ENCODE results near the gene TIGIT.

Gene TIGIT

GRCh38 chr3:114295946-114296345 is 2.1 kb downstream of the TIGIT start:
- no peak for DNase-seq
- 100% methylated on average over 2 of the region's 2 CpGs for WGBS (ENCODE audit: insufficient coverage)
- CTCF ChIA-PET = no interaction called here
- Histone ChIP-seq H3K4me3 (ENCODE audit: control insufficient read depth in 1 of 7, extremely low read depth in 1 of 7, insufficient read depth in 4 of 7, low read depth in 2 of 7, low read length in 6 of 7) (no peak overlapping the region), H3K36me3 (ENCODE audit: control insufficient read depth in 4 of 4, insufficient read depth in 4 of 4, low read length in 3 of 4) (no peaks in the 10 kb centered on the region), H3K4me1 (ENCODE audit: control extremely low read depth in 1 of 4, control insufficient read depth in 4 of 4, insufficient read depth in 4 of 4, low read length in 3 of 4) (peaks cover 0 to 7% (median 2%) of the 10 kb centered on the region in 4 experiments), H3K27ac (ENCODE audit: insufficient read depth in 1 of 2, low read depth in 1 of 2, low read length in 2 of 2, poor library complexity in 1 of 2, severe bottlenecking in 2 of 2) (no peak overlapping the region), H3K27me3 (replicated peaks in 2 of 5; ENCODE audit: control insufficient read depth in 4 of 5, insufficient read depth in 5 of 5, low read length in 4 of 5) (peaks cover 0 to 2% (median 0%) of the 10 kb centered on the region in 5 experiments), H3K9me3 (ENCODE audit: control extremely low read depth in 1 of 5, control insufficient read depth in 4 of 5, insufficient read depth in 2 of 5, low read depth in 1 of 5, low read length in 4 of 5) (peaks cover 0 to 2% (median 0%) of the 10 kb centered on the region in 5 experiments)
- POLR2A ChIA-PET = no interaction called here

- ChIA-PET POLR2A (no interaction called here), CTCF (interaction anchor here (1.0 to 1.4 kb wide), 3 partner anchors 9 to 146 kb away, joined by 3 to 6 read pairs (median 3); no protein-coding TSS in a partner anchor)
- WGBS (ENCODE audit: insufficient coverage) = 81% methylated on average over 13 of the region's 13 CpGs
- no peak overlapping the region for H3K4me3 ChIP-seq (ENCODE audit: control insufficient read depth in 1 of 7, extremely low read depth in 1 of 7, insufficient read depth in 4 of 7, low read depth in 2 of 7, low read length in 6 of 7)
- no peaks in the 10 kb centered on the region for H3K4me1 ChIP-seq (ENCODE audit: control extremely low read depth in 1 of 4, control insufficient read depth in 4 of 4, insufficient read depth in 4 of 4, low read length in 3 of 4)
- H3K9me3 ChIP-seq (ENCODE audit: control extremely low read depth in 1 of 5, control insufficient read depth in 4 of 5, insufficient read depth in 2 of 5, low read depth in 1 of 5, low read length in 4 of 5) = peaks cover 0 to 2% (median 0%) of the 10 kb centered on the region in 5 experiments
- no peaks in the 10 kb centered on the region for H3K36me3 ChIP-seq (ENCODE audit: control insufficient read depth in 4 of 4, insufficient read depth in 4 of 4, low read length in 3 of 4)
- no peak overlapping the region for H3K27ac ChIP-seq (ENCODE audit: insufficient read depth in 1 of 2, low read depth in 1 of 2, low read length in 2 of 2, poor library complexity in 1 of 2, severe bottlenecking in 2 of 2)
- peak in 2 of 3 donors; percentile 19 to 28 for DNase-seq
- peaks cover 0 to 5% (median 1%) of the 10 kb centered on the region in 5 experiments for H3K27me3 ChIP-seq (replicated peaks in 2 of 5; ENCODE audit: control insufficient read depth in 4 of 5, insufficient read depth in 5 of 5, low read length in 4 of 5)
Measured at GRCh38 chr3:114299421-114299820, 5.6 kb downstream of the TIGIT start.

- Histone ChIP-seq H3K4me3 (ENCODE audit: control insufficient read depth in 1 of 7, extremely low read depth in 1 of 7, insufficient read depth in 4 of 7, low read depth in 2 of 7, low read length in 6 of 7) (no peak overlapping the region), H3K27ac (ENCODE audit: insufficient read depth in 1 of 2, low read depth in 1 of 2, low read length in 2 of 2, poor library complexity in 1 of 2, severe bottlenecking in 2 of 2) (no peak overlapping the region)
- WGBS (ENCODE audit: insufficient coverage) = no CpG with 5 or more reads among the region's 5 CpGs
Measured at GRCh38 chr3:114299941-114300624, 6.3 kb downstream of the TIGIT start.

GRCh38 chr3:114307222-114307830 is 13.5 kb downstream of the TIGIT start:
- no peak for DNase-seq

More at GRCh38 chr3:114299941-114300624, 6.3 kb downstream of the TIGIT start:
- H3K36me3 ChIP-seq (ENCODE audit: control insufficient read depth in 4 of 4, insufficient read depth in 4 of 4, low read length in 3 of 4) = no peaks in the 10 kb centered on the region
- ChIA-PET POLR2A (no interaction called here), CTCF (interaction anchor here (0.6 to 1.4 kb wide), 5 partner anchors 9 to 147 kb away, joined by 3 to 6 read pairs (median 3); no protein-coding TSS in a partner anchor)
- DNase-seq = no peak
- H3K4me1 ChIP-seq (ENCODE audit: control extremely low read depth in 1 of 4, control insufficient read depth in 4 of 4, insufficient read depth in 4 of 4, low read length in 3 of 4) = no peaks in the 10 kb centered on the region
- peaks cover 0 to 2% (median 0%) of the 10 kb centered on the region in 5 experiments for H3K9me3 ChIP-seq (ENCODE audit: control extremely low read depth in 1 of 5, control insufficient read depth in 4 of 5, insufficient read depth in 2 of 5, low read depth in 1 of 5, low read length in 4 of 5)
- peaks cover 0 to 5% (median 1%) of the 10 kb centered on the region in 5 experiments for H3K27me3 ChIP-seq (replicated peaks in 2 of 5; ENCODE audit: control insufficient read depth in 4 of 5, insufficient read depth in 5 of 5, low read length in 4 of 5)

GRCh38 chr3:114307832-114308231 is 14.0 kb downstream of the TIGIT start:
- H3K4me1 ChIP-seq (ENCODE audit: control extremely low read depth in 1 of 4, control insufficient read depth in 4 of 4, insufficient read depth in 4 of 4, low read length in 3 of 4) = no peaks in the 10 kb centered on the region
- no peaks in the 10 kb centered on the region for H3K27me3 ChIP-seq (replicated peaks in 2 of 5; ENCODE audit: control insufficient read depth in 4 of 5, insufficient read depth in 5 of 5, low read length in 4 of 5)
- WGBS (ENCODE audit: insufficient coverage) = 100% methylated on average over 2 of the region's 3 CpGs
- H3K4me3 ChIP-seq (ENCODE audit: control insufficient read depth in 1 of 7, extremely low read depth in 1 of 7, insufficient read depth in 4 of 7, low read depth in 2 of 7, low read length in 6 of 7) = no peak overlapping the region
- H3K27ac ChIP-seq (ENCODE audit: insufficient read depth in 1 of 2, low read depth in 1 of 2, low read length in 2 of 2, poor library complexity in 1 of 2, severe bottlenecking in 2 of 2) = no peak overlapping the region
- H3K9me3 ChIP-seq (ENCODE audit: control extremely low read depth in 1 of 5, control insufficient read depth in 4 of 5, insufficient read depth in 2 of 5, low read depth in 1 of 5, low read length in 4 of 5) = no peaks in the 10 kb centered on the region
- ChIA-PET CTCF (interaction anchor here (1.0 kb wide), 1 partner anchor 11 kb away, joined by 5 read pairs; no protein-coding TSS in a partner anchor), POLR2A (no interaction called here)
- no peaks in the 10 kb centered on the region for H3K36me3 ChIP-seq (ENCODE audit: control insufficient read depth in 4 of 4, insufficient read depth in 4 of 4, low read length in 3 of 4)
- no peak for DNase-seq

More at GRCh38 chr3:114307222-114307830, 13.5 kb downstream of the TIGIT start:
- H3K9me3 ChIP-seq (ENCODE audit: control extremely low read depth in 1 of 5, control insufficient read depth in 4 of 5, insufficient read depth in 2 of 5, low read depth in 1 of 5, low read length in 4 of 5) = no peaks in the 10 kb centered on the region
- H3K27me3 ChIP-seq (replicated peaks in 2 of 5; ENCODE audit: control insufficient read depth in 4 of 5, insufficient read depth in 5 of 5, low read length in 4 of 5) = peaks cover 0 to under 1% (median 0%) of the 10 kb centered on the region in 5 experiments
- H3K27ac ChIP-seq (ENCODE audit: insufficient read depth in 1 of 2, low read depth in 1 of 2, low read length in 2 of 2, poor library complexity in 1 of 2, severe bottlenecking in 2 of 2) = no peak overlapping the region
- H3K4me3 ChIP-seq (ENCODE audit: control insufficient read depth in 1 of 7, extremely low read depth in 1 of 7, insufficient read depth in 4 of 7, low read depth in 2 of 7, low read length in 6 of 7) = no peak overlapping the region
- no peaks in the 10 kb centered on the region for H3K4me1 ChIP-seq (ENCODE audit: control extremely low read depth in 1 of 4, control insufficient read depth in 4 of 4, insufficient read depth in 4 of 4, low read length in 3 of 4)
- WGBS (ENCODE audit: insufficient coverage) = 94% methylated on average over 6 of the region's 8 CpGs
- ChIA-PET POLR2A (no interaction called here), CTCF (interaction anchor here (1.0 kb wide), 1 partner anchor 10 kb away, joined by 5 read pairs; no protein-coding TSS in a partner anchor)
- no peaks in the 10 kb centered on the region for H3K36me3 ChIP-seq (ENCODE audit: control insufficient read depth in 4 of 4, insufficient read depth in 4 of 4, low read length in 3 of 4)

GRCh38 chr3:114308377-114308776 is 14.5 kb downstream of the TIGIT start:
- H3K4me1 ChIP-seq (ENCODE audit: control extremely low read depth in 1 of 4, control insufficient read depth in 4 of 4, insufficient read depth in 4 of 4, low read length in 3 of 4) = no peaks in the 10 kb centered on the region
- no peak overlapping the region for H3K4me3 ChIP-seq (ENCODE audit: control insufficient read depth in 1 of 7, extremely low read depth in 1 of 7, insufficient read depth in 4 of 7, low read depth in 2 of 7, low read length in 6 of 7)
- no peaks in the 10 kb centered on the region for H3K27me3 ChIP-seq (replicated peaks in 2 of 5; ENCODE audit: control insufficient read depth in 4 of 5, insufficient read depth in 5 of 5, low read length in 4 of 5)
- DNase-seq = no peak
- WGBS (ENCODE audit: insufficient coverage) = 100% methylated on average over 1 of the region's 2 CpGs
- H3K9me3 ChIP-seq (ENCODE audit: control extremely low read depth in 1 of 5, control insufficient read depth in 4 of 5, insufficient read depth in 2 of 5, low read depth in 1 of 5, low read length in 4 of 5) = no peaks in the 10 kb centered on the region
- POLR2A ChIA-PET = no interaction called here
- CTCF ChIA-PET = no interaction called here
- H3K27ac ChIP-seq (ENCODE audit: insufficient read depth in 1 of 2, low read depth in 1 of 2, low read length in 2 of 2, poor library complexity in 1 of 2, severe bottlenecking in 2 of 2) = no peak overlapping the region
- no peaks in the 10 kb centered on the region for H3K36me3 ChIP-seq (ENCODE audit: control insufficient read depth in 4 of 4, insufficient read depth in 4 of 4, low read length in 3 of 4)

GRCh38 chr3:114308830-114309229 is 15.0 kb downstream of the TIGIT start:
- Histone ChIP-seq H3K27me3 (replicated peaks in 2 of 5; ENCODE audit: control insufficient read depth in 4 of 5, insufficient read depth in 5 of 5, low read length in 4 of 5) (no peaks in the 10 kb centered on the region), H3K9me3 (ENCODE audit: control extremely low read depth in 1 of 5, control insufficient read depth in 4 of 5, insufficient read depth in 2 of 5, low read depth in 1 of 5, low read length in 4 of 5) (no peaks in the 10 kb centered on the region), H3K4me3 (ENCODE audit: control insufficient read depth in 1 of 7, extremely low read depth in 1 of 7, insufficient read depth in 4 of 7, low read depth in 2 of 7, low read length in 6 of 7) (no peak overlapping the region), H3K27ac (ENCODE audit: insufficient read depth in 1 of 2, low read depth in 1 of 2, low read length in 2 of 2, poor library complexity in 1 of 2, severe bottlenecking in 2 of 2) (no peak overlapping the region), H3K36me3 (ENCODE audit: control insufficient read depth in 4 of 4, insufficient read depth in 4 of 4, low read length in 3 of 4) (no peaks in the 10 kb centered on the region), H3K4me1 (ENCODE audit: control extremely low read depth in 1 of 4, control insufficient read depth in 4 of 4, insufficient read depth in 4 of 4, low read length in 3 of 4) (no peaks in the 10 kb centered on the region)
- WGBS (ENCODE audit: insufficient coverage) = 85% methylated on average over 2 of the region's 5 CpGs
- ChIA-PET POLR2A (no interaction called here), CTCF (no interaction called here)
- DNase-seq = no peak
